ENCODE results near the gene VSTM2L. TPM values are rescaled to one million over a fixed set of nuclear protein-coding genes. Genes with fewer than 3 reads are reported as not detected.
A peak's percentile ranks its signal among the peaks of the same experiment; 100 is the strongest.

The VSTM2L gene
- total and polyA plus RNA-seq, 2 of the 13 experiments (the other 11 are each of a cell fraction or from before 2014, with no cell fraction given) = not detected

- TF ChIP-seq DDIT3 (CRISPR knock-in tag; IDR thresholded peaks at IDR 0.05) = no peak
- TF ChIP-seq CSRNP2 (CRISPR knock-in tag; conservative IDR thresholded peaks at IDR 0.05; ENCODE audit: low read depth) = no peak
- TF ChIP-seq ZKSCAN5 (CRISPR knock-in tag; IDR thresholded peaks at IDR 0.05) = no peak
- no peak for TF ChIP-seq ZFYVE20 (CRISPR knock-in tag; IDR thresholded peaks at IDR 0.05; ENCODE audit: borderline replicate concordance, low read depth)
- no peak for TF ChIP-seq TCF12 (IDR thresholded peaks at IDR 0.05)
- no peak for TF ChIP-seq TCF12 (CRISPR knock-in tag; IDR thresholded peaks at IDR 0.05)
- TF ChIP-seq MYC (CRISPR knock-in tag; IDR thresholded peaks at IDR 0.05; ENCODE audit: borderline replicate concordance) = peak; percentile 51; the same call in 1 of the 2 replicates
- TF ChIP-seq NR2F2 (IDR thresholded peaks at IDR 0.05; ENCODE audit: borderline replicate concordance, low read depth) = no peak; the same call in 1 of the 2 replicates
- no peak for TF ChIP-seq ATAD3A (CRISPR knock-in tag; IDR thresholded peaks at IDR 0.05)
- TF ChIP-seq ZNF512 (CRISPR knock-in tag; IDR thresholded peaks at IDR 0.05) = no peak; the same call in 1 of the 2 replicates
- peak; percentile 97 for TF ChIP-seq PHF21A (CRISPR knock-in tag; IDR thresholded peaks at IDR 0.05)
- peak; percentile 55; the same call in 1 of the 2 replicates for TF ChIP-seq ZNF263 (CRISPR knock-in tag; IDR thresholded peaks at IDR 0.05)
- TF ChIP-seq TAF15 (IDR thresholded peaks at IDR 0.05; ENCODE audit: low read depth, low read length, poor library complexity, severe bottlenecking) = no peak
- no peak for TF ChIP-seq HMGXB3 (CRISPR knock-in tag; IDR thresholded peaks at IDR 0.05; ENCODE audit: borderline replicate concordance)
- peak; percentile 92 for TF ChIP-seq TOPORS (CRISPR knock-in tag; IDR thresholded peaks at IDR 0.05)
- TF ChIP-seq ZBTB25 (CRISPR knock-in tag; IDR thresholded peaks at IDR 0.05) = 0 out of 2 replicates have a peak, but pooled peaks have one; percentile 26
- no peak; the same call in 1 of the 2 replicates for TF ChIP-seq NFKBIZ (CRISPR knock-in tag; IDR thresholded peaks at IDR 0.05)
- no peak for TF ChIP-seq SIN3B (IDR thresholded peaks at IDR 0.05; ENCODE audit: low read length)
These were observed 81.3 kb downstream of the VSTM2L start (continued) for GRCh38 chr20:37984018-37984785.

Data from HepG2 (cell line).